Fibroblast of villous mesenchyme (primary cell): ENCODE data around the gene SMG6. TPM values are rescaled to one million over a fixed set of nuclear protein-coding genes. Genes with fewer than 3 reads are reported as not detected.
A peak's percentile ranks its signal among the peaks of the same experiment; 100 is the strongest.

Source experiments
- DNase-seq: peaks from one replicate; pipeline ENCODE4 v3.0.0-alpha.2; 2010; ENCODE audit warnings: low read depth
- H3K4me3 ChIP-seq: 2 replicates; pipeline ENCODE4 v1.5.1; 2011; ENCODE audit warnings: low read depth, mild to moderate bottlenecking, low read length
- CTCF ChIP-seq: IDR thresholded peaks from 2 replicates; pipeline ENCODE4 v1.5.1; 2012; ENCODE audit warnings: low read depth, mild to moderate bottlenecking, low read length; ENCODE audit not compliant: insufficient read depth
- small RNA-seq: library from RNA; depleted of rRNA; stranded (forward); fragments of <200 nt; gene quantifications from one replicate; pipeline ENCODE3, GENCODE V24; 2012
- total RNA-seq: library from RNA; depleted of rRNA; stranded (reverse); fragments of >200 nt; gene quantifications from 2 replicates; pipeline ENCODE4 v1.2.3, GENCODE V29; 2012

SMG6 gene
- total RNA-seq, 1 donor: 50.5 TPM

- no peak overlapping the region for H3K4me3 ChIP-seq
- no peak for DNase-seq
- TF ChIP-seq CTCF: no peak
These were observed 291.1 kb downstream of the SMG6 start for GRCh38 chr17:2012499-2012898.

- no peak for DNase-seq
- no peak for TF ChIP-seq CTCF
- no peak overlapping the region for H3K4me3 ChIP-seq
These were observed 291.9 kb downstream of the SMG6 start for GRCh38 chr17:2011411-2012371.

Small RNA genes within 50 kb of the gene (small RNA-seq; reads per million reads assigned to genes)
- gene AC090617.6 (not detected), gene AC090617.7 (not detected), gene AC090617.8 (not detected), gene AC090617.9 (not detected), gene MIR132 (40.7 reads per million, percentile 95 among the genes with 10 or more reads in this experiment), gene MIR212 (6.3 reads per million, percentile 85 among the genes with 10 or more reads in this experiment), gene OVCA2 (not detected), gene RN7SL624P (not detected), gene SNORD91A (50.4 reads per million, percentile 96 among the genes with 10 or more reads in this experiment), gene SNORD91B (8.3 reads per million, percentile 88 among the genes with 10 or more reads in this experiment)

Other genes starting within 250 kb of the SMG6 start
- gene HIC1, start 248.7 kb downstream of the SMG6 start, total RNA-seq: 81.6 and 102 TPM in 2 replicates
- 20.0 and 35.0 TPM in 2 replicates for gene SRR, start 165 bp upstream of the SMG6 start, total RNA-seq
- gene TSR1, start 32.7 kb upstream of the SMG6 start, total RNA-seq: 45.8 and 48.0 TPM in 2 replicates
- gene SGSM2, start 33.7 kb upstream of the SMG6 start, total RNA-seq: 29.6 and 29.8 TPM in 2 replicates
- 7.8 and 11.6 TPM in 2 replicates for gene MNT, start 97.3 kb upstream of the SMG6 start, total RNA-seq
- 13.5 and 16.8 TPM in 2 replicates for gene METTL16, start 208.1 kb upstream of the SMG6 start, total RNA-seq